GM19328 (cell line): ENCODE results near the gene ANKRD40.
A peak's percentile ranks its signal among the peaks of the same experiment; 100 is the strongest.
"Not testable (repeated sequence)": the region's sequence is repeated elsewhere in the genome, so short reads cannot be mapped to it uniquely, and the experiment has no call there.

Experiments used
- ATAC-seq: cut with Tn5 transposase; IDR thresholded peaks from one replicate; pipeline ENCODE4 v1.9.1; 2021; ENCODE audit warnings: mild to moderate bottlenecking, moderate library complexity; ENCODE audit not compliant: unreplicated experiment

The ANKRD40 gene

DNA sequence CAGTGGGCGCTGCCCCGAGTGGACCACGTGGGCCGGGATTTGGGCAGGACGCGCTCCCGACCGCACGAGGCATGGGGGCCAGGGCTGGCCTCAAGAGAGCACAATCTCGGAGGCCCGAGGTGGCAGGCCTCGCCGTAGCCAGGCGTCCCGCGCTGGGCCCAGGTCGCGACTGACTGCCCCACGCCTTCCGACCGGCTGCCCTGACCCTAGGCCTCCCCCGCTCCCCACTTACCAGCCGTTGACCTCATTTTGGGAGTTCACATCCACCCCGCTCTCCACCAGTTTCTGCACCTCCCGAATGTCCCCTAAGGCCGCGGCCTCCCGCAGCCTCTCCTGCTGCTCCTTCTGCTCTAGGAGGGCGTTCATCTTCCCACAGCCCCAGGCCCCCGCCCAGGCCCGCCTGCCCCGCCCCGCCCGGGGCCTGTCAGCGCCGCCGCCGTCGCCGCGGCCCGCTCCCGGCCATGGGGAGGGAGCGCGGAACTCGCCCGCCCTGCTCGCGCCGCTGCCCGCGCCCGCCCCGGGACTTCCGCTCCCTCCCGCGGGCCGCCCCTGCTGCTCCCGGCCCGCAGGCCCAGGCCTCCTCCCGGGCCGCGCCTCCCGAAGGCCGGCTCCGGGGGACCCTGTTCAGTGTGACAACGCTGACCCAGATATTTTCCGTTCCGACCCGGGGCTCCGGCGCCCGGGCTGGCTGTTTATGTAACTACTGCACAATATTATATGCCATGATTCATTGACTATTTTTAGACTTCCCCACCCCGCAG, at the start of gene ANKRD40:
Gene ANKRD40 (minus strand): TSS at position 626 of the 761 bp plus-strand sequence. CDS start 260 bp downstream, at position 366.
- peak; percentile 69 for ATAC-seq

DNA sequence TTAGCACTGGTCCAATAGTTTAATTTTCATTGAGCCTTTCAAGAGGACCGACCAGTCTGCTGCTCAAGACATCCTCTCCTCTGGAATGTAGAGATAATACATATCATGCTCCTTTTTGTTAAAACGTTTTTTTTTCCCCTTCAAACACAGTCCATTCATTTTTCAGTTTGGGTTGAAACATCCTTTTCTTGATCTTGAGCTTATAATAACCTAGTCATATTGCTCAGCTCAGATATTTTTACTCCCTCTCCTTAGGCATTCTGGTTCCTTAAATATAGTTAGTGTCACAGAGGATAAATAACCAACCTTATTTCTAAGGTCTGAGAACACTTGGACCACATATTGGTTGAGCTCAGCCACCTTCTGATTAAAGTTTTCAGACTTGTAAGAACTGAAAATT, 46.8 kb upstream of the ANKRD40 start:
- ATAC-seq: no peak

- no peak for ATAC-seq
Observed at GRCh38 chr17:50749245-50749644, 41.5 kb upstream of the ANKRD40 start.

- no peak for ATAC-seq
Observed at GRCh38 chr17:50745631-50746030, 37.9 kb upstream of the ANKRD40 start.

DNA sequence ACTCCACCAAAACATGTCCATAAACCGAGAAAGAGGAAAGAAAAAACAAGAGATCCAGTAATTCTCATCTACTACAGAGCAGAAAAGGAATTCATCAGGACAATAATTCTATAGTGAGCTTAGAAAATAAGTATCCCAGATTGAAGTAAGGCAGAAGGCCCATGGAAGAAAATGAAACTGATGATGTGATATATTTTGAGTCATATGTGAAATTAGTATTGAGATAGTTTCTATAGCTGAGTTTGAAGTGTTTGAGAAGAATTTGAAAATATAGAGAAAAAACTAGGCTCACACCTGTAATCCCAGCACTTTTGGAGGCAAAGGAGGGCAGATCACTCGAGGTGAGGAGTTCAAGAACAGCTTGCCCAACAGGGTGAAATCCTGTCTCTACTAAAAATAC, 31.4 kb upstream of the ANKRD40 start:
- ATAC-seq: no peak

- no peak for ATAC-seq
Observed at GRCh38 chr17:50737118-50737698, 29.5 kb upstream of the ANKRD40 start.

DNA sequence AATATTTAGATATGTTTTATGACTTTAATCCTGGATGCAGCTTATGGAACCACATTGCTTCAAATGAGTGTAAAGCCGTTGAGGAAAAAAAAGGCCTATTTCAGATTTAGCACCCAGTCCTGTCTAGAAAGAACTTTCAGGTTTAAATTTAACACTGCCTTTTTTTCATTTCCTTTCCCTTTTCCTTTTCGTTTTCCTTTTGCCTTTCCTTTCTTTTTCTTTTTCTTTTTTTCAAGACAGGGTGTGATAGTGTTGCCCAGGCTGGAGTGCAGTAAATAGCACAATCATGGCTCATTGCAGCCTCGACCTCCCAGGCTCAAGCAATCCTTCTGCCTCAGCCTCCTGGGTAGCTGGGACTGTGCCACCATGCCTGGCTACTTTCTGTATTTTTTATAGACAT, 27.6 kb upstream of the ANKRD40 start:
- no peak for ATAC-seq

DNA sequence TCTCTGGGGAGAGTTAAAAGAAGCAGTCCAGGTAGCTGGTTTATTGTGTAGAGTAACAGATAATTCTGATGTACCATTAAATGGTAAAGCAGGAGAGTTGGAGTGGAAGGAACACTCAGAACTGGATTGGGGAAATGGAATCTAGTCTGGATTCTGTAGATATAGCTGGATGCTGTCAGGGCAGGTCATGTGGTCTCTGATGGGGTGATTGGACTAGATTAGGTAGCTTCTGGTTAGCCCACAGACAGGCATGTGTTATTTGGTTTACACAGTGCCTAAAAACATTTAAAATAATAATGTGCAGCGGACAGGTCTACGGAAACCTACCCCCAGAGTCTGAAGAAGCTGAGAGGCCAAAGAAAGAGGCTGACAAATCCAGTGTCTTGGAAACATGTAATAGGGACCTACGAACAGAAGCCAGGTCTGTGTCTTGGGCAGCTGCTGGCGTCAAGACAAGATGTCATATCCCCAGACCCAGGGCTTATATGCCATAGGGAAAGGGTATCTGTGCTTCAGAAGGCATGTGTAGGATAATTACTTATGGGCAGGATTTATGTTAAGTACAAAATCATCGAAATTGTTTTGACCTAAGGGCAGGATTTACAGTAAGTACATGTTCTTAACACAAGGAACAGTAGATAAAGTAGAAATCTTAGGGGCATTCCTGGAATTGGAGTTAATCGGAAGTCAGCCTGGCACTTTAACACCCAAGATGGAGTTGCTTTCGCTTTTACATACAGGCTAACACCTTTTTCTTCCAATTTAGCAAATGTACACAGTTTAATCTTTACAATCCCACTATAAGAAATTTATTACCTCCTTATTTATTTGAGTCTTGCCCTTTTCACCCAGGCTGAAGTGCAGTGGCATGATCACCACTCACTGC, 24.1 kb upstream of the ANKRD40 start:
- no peak for ATAC-seq

DNA sequence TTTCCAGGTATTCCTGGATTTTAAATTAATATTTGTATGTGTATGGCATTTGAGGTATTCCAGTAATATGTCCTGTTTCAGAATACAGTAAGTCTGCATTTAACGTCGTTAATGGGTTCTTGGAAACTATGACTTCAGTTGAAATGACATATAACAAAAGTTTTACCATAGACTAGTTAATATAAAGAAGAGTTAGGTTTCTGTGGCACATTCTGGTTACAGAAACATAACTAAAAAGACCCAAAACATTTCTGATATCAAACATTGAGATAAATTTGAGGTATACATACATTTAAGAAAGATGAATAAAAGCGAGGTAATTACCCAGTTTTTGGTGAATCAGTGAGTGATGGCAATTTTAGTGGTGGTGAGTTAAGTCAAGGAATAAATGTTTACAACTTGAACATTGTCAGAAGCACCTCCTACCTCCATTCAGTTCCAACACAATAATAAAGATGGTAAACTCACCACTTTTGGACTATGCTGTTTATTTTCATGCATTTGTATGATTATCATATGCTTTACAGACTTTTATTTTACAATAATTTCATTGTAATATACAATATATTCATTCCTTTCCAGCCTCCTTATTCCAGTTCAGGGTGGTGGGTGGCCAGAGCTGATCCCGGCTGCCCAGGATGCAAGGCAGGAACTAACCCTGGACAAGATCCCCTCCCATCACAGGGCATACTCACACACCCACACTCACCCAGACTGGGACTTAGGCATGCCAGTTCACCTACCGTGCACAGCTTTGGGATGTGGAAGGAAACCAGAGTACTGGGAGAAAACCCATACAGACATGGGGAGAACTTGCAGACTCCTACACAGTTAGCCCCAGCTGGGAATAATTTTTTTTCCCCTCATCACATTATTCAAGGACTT, 21.4 kb upstream of the ANKRD40 start:
- ATAC-seq: no peak

DNA sequence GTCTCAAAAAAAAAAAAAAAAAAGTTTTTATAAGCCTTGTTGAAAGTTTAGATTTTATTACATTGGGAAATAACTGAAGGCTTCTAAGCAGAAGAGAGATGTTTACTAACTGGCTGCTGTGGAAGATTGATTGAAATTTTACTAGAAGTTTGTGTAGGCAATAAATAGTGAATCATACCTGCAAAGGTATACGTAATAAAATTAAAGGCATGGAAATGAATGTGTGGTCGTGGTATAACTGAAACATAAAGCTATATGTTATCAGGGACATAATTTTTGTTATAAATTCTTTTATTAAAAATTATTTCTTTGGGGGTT, 20.4 kb upstream of the ANKRD40 start:
- ATAC-seq: no peak

DNA sequence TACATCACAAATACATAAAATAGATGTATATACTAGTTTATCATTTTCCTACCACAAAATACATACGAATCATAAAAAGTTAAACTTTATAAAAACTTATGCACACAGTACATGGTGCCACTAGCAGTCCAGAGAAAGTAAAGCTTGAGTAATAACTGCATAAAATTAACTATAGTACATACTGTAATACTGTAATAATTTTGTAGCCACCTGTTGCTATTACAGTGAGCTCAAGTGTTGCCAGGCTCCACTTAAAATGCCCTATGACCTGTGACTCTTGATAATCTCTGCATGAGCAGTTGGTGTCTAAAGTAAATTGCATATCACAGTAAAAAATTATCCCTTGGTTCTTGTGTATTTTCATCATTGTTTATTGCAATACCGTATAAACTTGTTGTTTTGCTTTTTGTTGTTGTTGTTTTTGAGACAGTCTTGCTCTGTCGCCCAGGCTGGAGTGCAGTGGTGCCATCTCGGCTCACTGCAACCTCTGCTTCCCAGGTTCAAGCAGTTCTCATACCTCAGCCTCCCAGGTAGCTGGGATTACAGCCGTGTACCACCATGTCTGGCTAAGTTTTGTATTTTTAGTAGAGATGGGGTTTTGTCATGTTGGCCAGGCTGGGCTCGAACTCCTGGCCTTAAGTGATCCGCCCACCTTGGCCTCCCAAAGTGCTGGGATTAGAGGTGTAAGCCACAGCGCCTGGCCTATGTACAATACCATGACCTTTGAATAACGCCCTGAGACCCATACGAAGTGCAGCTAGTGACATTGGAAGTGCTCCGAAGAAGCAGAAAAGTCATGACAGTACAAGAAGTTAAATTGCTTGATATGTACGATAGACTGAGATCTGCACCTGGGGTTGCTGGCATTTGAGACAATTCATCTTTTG, 18.3 kb upstream of the ANKRD40 start:
- ATAC-seq: no peak

- ATAC-seq: not testable (repeated sequence)
Observed at GRCh38 chr17:50724622-50725021, 16.9 kb upstream of the ANKRD40 start.

GRCh38 chr17:50722746-50723145, 15.0 kb upstream of the ANKRD40 start:
- no peak for ATAC-seq

- ATAC-seq: no peak
Observed at GRCh38 chr17:50721194-50722010, 13.7 kb upstream of the ANKRD40 start.

GRCh38 chr17:50719924-50720794, 12.4 kb upstream of the ANKRD40 start:
- no peak for ATAC-seq

DNA sequence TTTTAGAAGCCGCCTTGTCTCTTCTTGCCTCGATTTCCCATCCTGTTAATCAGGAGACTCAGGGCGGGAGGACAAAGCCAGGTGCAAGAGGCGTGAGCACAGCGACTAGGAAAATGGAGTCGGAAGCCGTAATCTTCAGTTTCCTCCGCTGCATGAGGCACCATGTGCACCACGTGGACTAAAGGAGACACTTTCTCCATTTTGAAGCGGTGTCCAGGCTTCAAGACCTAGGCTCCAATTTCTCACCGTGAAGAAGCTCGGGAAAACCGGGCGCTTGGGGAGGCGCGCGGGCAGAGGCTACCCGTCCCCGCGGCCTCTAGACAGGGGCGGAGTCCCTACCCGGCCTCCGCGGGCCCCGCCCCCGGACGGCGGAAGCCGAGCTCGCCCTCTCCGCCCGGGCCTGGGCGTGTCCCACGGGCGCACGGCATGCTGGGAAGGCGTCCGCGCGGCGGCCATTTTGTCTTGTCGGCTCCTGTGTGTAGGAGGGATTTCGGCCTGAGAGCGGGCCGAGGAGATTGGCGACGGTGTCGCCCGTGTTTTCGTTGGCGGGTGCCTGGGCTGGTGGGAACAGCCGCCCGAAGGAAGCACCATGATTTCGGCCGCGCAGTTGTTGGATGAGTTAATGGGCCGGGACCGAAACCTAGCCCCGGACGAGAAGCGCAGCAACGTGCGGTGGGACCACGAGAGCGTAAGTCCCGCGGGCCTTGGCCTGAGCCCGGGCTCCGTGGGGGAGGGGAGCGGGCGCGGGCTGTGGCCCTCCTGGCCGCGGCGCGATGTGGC, 11.6 kb upstream of the ANKRD40 start, which contains the start of gene LUC7L3:
Gene LUC7L3 (plus strand): TSS at position 460 of the 780 bp plus-strand sequence. CDS start 130 bp downstream, at position 590.
- peak; percentile 81 for ATAC-seq

- no peak for ATAC-seq
Observed at GRCh38 chr17:50715471-50715870, 7.8 kb upstream of the ANKRD40 start.
